ENCODE measurements around the gene SLC25A14.

The SLC25A14 gene

GRCh38 chrX:130299279-130300009 lies 40.3 kb upstream of the SLC25A14 start:
- no peak overlapping the region for H3K4ac ChIP-seq (ENCODE audit: low read length)
- DNase-seq (ENCODE audit: low spot score): no peak
- no peaks in the 10 kb centered on the region for H3K9me3 ChIP-seq (replicated peaks in 1 of 2; ENCODE audit: control insufficient read depth in 2 of 2, insufficient read depth in 1 of 2, low read depth in 1 of 2, low read length in 2 of 2)
- H4K8ac ChIP-seq (ENCODE audit: low read depth, low read length): no peak overlapping the region
- no peak overlapping the region for H3K4me3 ChIP-seq (ENCODE audit: low read length in 2 of 2)
- no peak overlapping the region for H3K14ac ChIP-seq (ENCODE audit: low read length)
- H3K27me3 ChIP-seq (ENCODE audit: control insufficient read depth in 3 of 3, insufficient read depth in 3 of 3, low read depth in 1 of 3, low read length in 3 of 3): no peaks in the 10 kb centered on the region
- no peak overlapping the region for H4K91ac ChIP-seq (ENCODE audit: low read depth, low read length, poor library complexity)
- H3K79me1 ChIP-seq (ENCODE audit: low read depth, low read length): no peaks in the 10 kb centered on the region
- H2AFZ ChIP-seq (ENCODE audit: low read length): peak overlapping the region; percentile 56
- no peak overlapping the region for H3K23ac ChIP-seq (ENCODE audit: low read depth, low read length, poor library complexity)
- no peak overlapping the region for H2BK120ac ChIP-seq (ENCODE audit: low read depth, low read length)
- H3K18ac ChIP-seq (ENCODE audit: low read length): no peak overlapping the region
- H3K4me2 ChIP-seq (ENCODE audit: insufficient read depth, low read length, poor library complexity, severe bottlenecking): no peak overlapping the region
- H2BK5ac ChIP-seq (ENCODE audit: low read length): no peak overlapping the region
- H3K9ac ChIP-seq (ENCODE audit: low read depth, low read length, poor library complexity): no peak overlapping the region
- no peak overlapping the region for H2BK15ac ChIP-seq (ENCODE audit: low read length)
- no peak overlapping the region for H2BK12ac ChIP-seq (ENCODE audit: low read length)
- no peaks in the 10 kb centered on the region for H3K36me3 ChIP-seq (replicated peaks in 1 of 2; ENCODE audit: control insufficient read depth in 2 of 2, insufficient read depth in 2 of 2, low read length in 2 of 2)
- no CpG with 5 or more reads among the region's 19 CpGs for WGBS, 2 donors (ENCODE audit: extremely low coverage in 2 of 2, insufficient read length in 2 of 2, insufficient replicate concordance in 1 of 2)
- H3K4me1 ChIP-seq (ENCODE audit: control insufficient read depth in 2 of 2, insufficient read depth in 1 of 2, low read depth in 1 of 2, low read length in 2 of 2): no peaks in the 10 kb centered on the region
- no peak overlapping the region for H3K27ac ChIP-seq (replicated peaks; ENCODE audit: low read length)
- H2AK5ac ChIP-seq (ENCODE audit: low read depth, low read length): no peak overlapping the region

GRCh38 chrX:130300010-130300282 lies 39.8 kb upstream of the SLC25A14 start:
- no peak for DNase-seq (ENCODE audit: low spot score)
- H3K4me2 ChIP-seq (ENCODE audit: insufficient read depth, low read length, poor library complexity, severe bottlenecking): no peak overlapping the region

GRCh38 chrX:130301405-130301804 lies 38.3 kb upstream of the SLC25A14 start:
- Histone ChIP-seq H2BK15ac (ENCODE audit: low read length) (no peak overlapping the region), H3K36me3 (replicated peaks in 1 of 2; ENCODE audit: control insufficient read depth in 2 of 2, insufficient read depth in 2 of 2, low read length in 2 of 2) (no peaks in the 10 kb centered on the region)

More at GRCh38 chrX:130300010-130300282, 39.8 kb upstream of the SLC25A14 start:
- no CpG with 5 or more reads among the region's 2 CpGs for WGBS, 2 donors (ENCODE audit: extremely low coverage in 2 of 2, insufficient read length in 2 of 2, insufficient replicate concordance in 1 of 2)
- H2BK120ac ChIP-seq (ENCODE audit: low read depth, low read length): no peak overlapping the region
- H4K91ac ChIP-seq (ENCODE audit: low read depth, low read length, poor library complexity): no peak overlapping the region
- no peaks in the 10 kb centered on the region for H3K36me3 ChIP-seq (replicated peaks in 1 of 2; ENCODE audit: control insufficient read depth in 2 of 2, insufficient read depth in 2 of 2, low read length in 2 of 2)
- no peak overlapping the region for H2BK15ac ChIP-seq (ENCODE audit: low read length)
- no peaks in the 10 kb centered on the region for H3K79me1 ChIP-seq (ENCODE audit: low read depth, low read length)
- H2AK5ac ChIP-seq (ENCODE audit: low read depth, low read length): no peak overlapping the region
- H2BK5ac ChIP-seq (ENCODE audit: low read length): no peak overlapping the region
- no peaks in the 10 kb centered on the region for H3K4me1 ChIP-seq (ENCODE audit: control insufficient read depth in 2 of 2, insufficient read depth in 1 of 2, low read depth in 1 of 2, low read length in 2 of 2)
- no peak overlapping the region for H3K4me3 ChIP-seq (ENCODE audit: low read length in 2 of 2)
- H4K8ac ChIP-seq (ENCODE audit: low read depth, low read length): no peak overlapping the region
- no peak overlapping the region for H2BK12ac ChIP-seq (ENCODE audit: low read length)
- no peak overlapping the region for H3K23ac ChIP-seq (ENCODE audit: low read depth, low read length, poor library complexity)
- no peak overlapping the region for H3K4ac ChIP-seq (ENCODE audit: low read length)
- no peaks in the 10 kb centered on the region for H3K27me3 ChIP-seq (ENCODE audit: control insufficient read depth in 3 of 3, insufficient read depth in 3 of 3, low read depth in 1 of 3, low read length in 3 of 3)
- H2AFZ ChIP-seq (ENCODE audit: low read length): peak overlapping the region; percentile 56
- H3K27ac ChIP-seq (replicated peaks; ENCODE audit: low read length): no peak overlapping the region
- no peak overlapping the region for H3K18ac ChIP-seq (ENCODE audit: low read length)
- no peaks in the 10 kb centered on the region for H3K9me3 ChIP-seq (replicated peaks in 1 of 2; ENCODE audit: control insufficient read depth in 2 of 2, insufficient read depth in 1 of 2, low read depth in 1 of 2, low read length in 2 of 2)
- no peak overlapping the region for H3K14ac ChIP-seq (ENCODE audit: low read length)
- no peak overlapping the region for H3K9ac ChIP-seq (ENCODE audit: low read depth, low read length, poor library complexity)

GRCh38 chrX:130301977-130302376 lies 37.7 kb upstream of the SLC25A14 start:
- H2BK12ac ChIP-seq (ENCODE audit: low read length): no peak overlapping the region
- no peak overlapping the region for H3K27ac ChIP-seq (replicated peaks; ENCODE audit: low read length)
- H3K27me3 ChIP-seq (ENCODE audit: control insufficient read depth in 3 of 3, insufficient read depth in 3 of 3, low read depth in 1 of 3, low read length in 3 of 3): no peaks in the 10 kb centered on the region
- no peak overlapping the region for H2BK15ac ChIP-seq (ENCODE audit: low read length)
- no peak overlapping the region for H2AFZ ChIP-seq (ENCODE audit: low read length)
- no peak overlapping the region for H4K91ac ChIP-seq (ENCODE audit: low read depth, low read length, poor library complexity)
- no peaks in the 10 kb centered on the region for H3K4me1 ChIP-seq (ENCODE audit: control insufficient read depth in 2 of 2, insufficient read depth in 1 of 2, low read depth in 1 of 2, low read length in 2 of 2)
- H4K8ac ChIP-seq (ENCODE audit: low read depth, low read length): no peak overlapping the region
- no peak overlapping the region for H3K18ac ChIP-seq (ENCODE audit: low read length)
- no peaks in the 10 kb centered on the region for H3K9me3 ChIP-seq (replicated peaks in 1 of 2; ENCODE audit: control insufficient read depth in 2 of 2, insufficient read depth in 1 of 2, low read depth in 1 of 2, low read length in 2 of 2)
- no peak overlapping the region for H3K4ac ChIP-seq (ENCODE audit: low read length)
- no peak overlapping the region for H3K4me3 ChIP-seq (ENCODE audit: low read length in 2 of 2)
- H3K4me2 ChIP-seq (ENCODE audit: insufficient read depth, low read length, poor library complexity, severe bottlenecking): no peak overlapping the region
- H3K36me3 ChIP-seq (replicated peaks in 1 of 2; ENCODE audit: control insufficient read depth in 2 of 2, insufficient read depth in 2 of 2, low read length in 2 of 2): no peaks in the 10 kb centered on the region
- no peak for DNase-seq (ENCODE audit: low spot score)
- no peak overlapping the region for H2BK5ac ChIP-seq (ENCODE audit: low read length)
- WGBS, 2 donors (ENCODE audit: extremely low coverage in 2 of 2, insufficient read length in 2 of 2, insufficient replicate concordance in 1 of 2): no CpG with 5 or more reads among the region's 1 CpG
- H3K9ac ChIP-seq (ENCODE audit: low read depth, low read length, poor library complexity): no peak overlapping the region
- H2BK120ac ChIP-seq (ENCODE audit: low read depth, low read length): no peak overlapping the region
- no peak overlapping the region for H3K14ac ChIP-seq (ENCODE audit: low read length)
- no peak overlapping the region for H2AK5ac ChIP-seq (ENCODE audit: low read depth, low read length)
- H3K23ac ChIP-seq (ENCODE audit: low read depth, low read length, poor library complexity): no peak overlapping the region
- no peaks in the 10 kb centered on the region for H3K79me1 ChIP-seq (ENCODE audit: low read depth, low read length)

More at GRCh38 chrX:130301405-130301804, 38.3 kb upstream of the SLC25A14 start:
- Histone ChIP-seq H2AFZ (ENCODE audit: low read length) (no peak overlapping the region), H3K9ac (ENCODE audit: low read depth, low read length, poor library complexity) (no peak overlapping the region), H3K4ac (ENCODE audit: low read length) (no peak overlapping the region), H2AK5ac (ENCODE audit: low read depth, low read length) (no peak overlapping the region), H3K27ac (replicated peaks; ENCODE audit: low read length) (no peak overlapping the region), H3K9me3 (replicated peaks in 1 of 2; ENCODE audit: control insufficient read depth in 2 of 2, insufficient read depth in 1 of 2, low read depth in 1 of 2, low read length in 2 of 2) (no peaks in the 10 kb centered on the region), H3K27me3 (ENCODE audit: control insufficient read depth in 3 of 3, insufficient read depth in 3 of 3, low read depth in 1 of 3, low read length in 3 of 3) (no peaks in the 10 kb centered on the region), H4K91ac (ENCODE audit: low read depth, low read length, poor library complexity) (no peak overlapping the region), H3K4me2 (ENCODE audit: insufficient read depth, low read length, poor library complexity, severe bottlenecking) (no peak overlapping the region), H3K14ac (ENCODE audit: low read length) (no peak overlapping the region), H3K4me3 (ENCODE audit: low read length in 2 of 2) (no peak overlapping the region), H4K8ac (ENCODE audit: low read depth, low read length) (no peak overlapping the region), H2BK120ac (ENCODE audit: low read depth, low read length) (no peak overlapping the region), H3K18ac (ENCODE audit: low read length) (no peak overlapping the region), H3K79me1 (ENCODE audit: low read depth, low read length) (no peaks in the 10 kb centered on the region), H2BK5ac (ENCODE audit: low read length) (no peak overlapping the region), H2BK12ac (ENCODE audit: low read length) (no peak overlapping the region), H3K23ac (ENCODE audit: low read depth, low read length, poor library complexity) (no peak overlapping the region), H3K4me1 (ENCODE audit: control insufficient read depth in 2 of 2, insufficient read depth in 1 of 2, low read depth in 1 of 2, low read length in 2 of 2) (no peaks in the 10 kb centered on the region)
- WGBS, 2 donors (ENCODE audit: extremely low coverage in 2 of 2, insufficient read length in 2 of 2, insufficient replicate concordance in 1 of 2): no CpG with 5 or more reads among the region's 1 CpG
- no peak for DNase-seq (ENCODE audit: low spot score)
